K562 (cell line): Measurements from ENCODE around the gene USP20. TPM values are rescaled to one million over a fixed set of nuclear protein-coding genes. Genes with fewer than 3 reads are reported as not detected.

Source experiments
- ATAC-seq: fragments of 200-7000 bp; cut with Tn5 transposase; 3 replicates; pipeline ENCODE4 v1.9.1; 2020; ENCODE audit warnings: moderate library complexity
- BruUV-seq: library from RNA; stranded (reverse); fragments of 400-500 nt; replicated peaks from 2 replicates; lab custom pipeline; 2021; lab: Mats Ljungman, UMichigan
- CTCF ChIA-PET: fragments of 300-600 bp; formaldehyde crosslinking; extraction: SDS; loops from one replicate; lab custom pipeline; 2021; ENCODE audit warnings: low intra/inter-chr PET ratio; lab: Yijun Ruan, JAX
- POLR2A ChIA-PET: fragments of 300-600, 350-650 bp; sonication (Branson Sonifier 250); formaldehyde crosslinking; extraction: SDS; loops from one replicate; lab custom pipeline; 2021; ENCODE audit warnings: antibody characterized with exemption, inconsistent platforms; lab: Yijun Ruan, JAX
- DNase-seq, 4 experiments: peaks; one replicate each; pipeline versions ENCODE4 v3.0.0 to v3.0.0-alpha.2; 2011 to 2018; ENCODE audit warnings: low spot score in 3 of 4, mixed read lengths in 3 of 4; ENCODE audit errors: extremely low read depth in 1 of 4
- FAIRE-seq: peaks from 2 replicates; lab custom pipeline; 2011; peaks lifted over from hg19 to GRCh38; lab: Jason Lieb, UNC
- H2AFZ ChIP-seq: 2 replicates; pipeline ENCODE4 v1.6.0; 2011; ENCODE audit warnings: low read depth, low read length, control low read depth, inconsistent platforms
- H3K27ac ChIP-seq: fragments of 200-600 bp; 3 replicates; pipeline ENCODE4 v1.8.0; 2011; ENCODE audit warnings: low read depth, mild to moderate bottlenecking, control low read depth, inconsistent platforms, low read length, moderate library complexity, mixed read lengths; ENCODE audit errors: extremely low read depth
- H3K27me3 ChIP-seq, 2 experiments: fragments of 300-600 bp in 1 of 2; 2 replicates in 1 of 2; 3 replicates in 1 of 2; pipeline versions ENCODE4 v1.6.0 to v1.8.0; 2011; ENCODE audit warnings: inconsistent platforms in 2 of 2, low read length in 2 of 2, mild to moderate bottlenecking in 1 of 2, mixed read lengths in 1 of 2, moderate library complexity in 1 of 2; ENCODE audit not compliant: control insufficient read depth in 2 of 2, insufficient read depth in 2 of 2
- H3K36me3 ChIP-seq: fragments of 300-600 bp; 3 replicates; pipeline ENCODE4 v1.8.0; 2011; ENCODE audit warnings: mild to moderate bottlenecking, low read length, inconsistent platforms; ENCODE audit not compliant: control insufficient read depth, insufficient read depth
- H3K4me1 ChIP-seq, 2 experiments: fragments of 200-600 bp in 1 of 2; replicated peaks in 1 of 2; 2 replicates in 1 of 2; 3 replicates in 1 of 2; pipeline versions ENCODE4 v1.5.1 to v1.8.0; 2011; ENCODE audit warnings: inconsistent platforms in 2 of 2, low read length in 2 of 2, mild to moderate bottlenecking in 1 of 2, mixed read lengths in 1 of 2, moderate library complexity in 1 of 2; ENCODE audit not compliant: control insufficient read depth in 2 of 2, insufficient read depth in 2 of 2
- H3K4me2 ChIP-seq: 2 replicates; pipeline ENCODE4 v1.6.1; 2011; ENCODE audit warnings: low read length, control low read depth, inconsistent platforms, mixed read lengths; ENCODE audit not compliant: insufficient read depth
- H3K4me3 ChIP-seq: fragments of 200-600 bp; sonication (generic), shearing (Covaris generic); 2 replicates; pipeline ENCODE4 v1.5.1; 2016; ENCODE audit warnings: control low read depth, inconsistent platforms
- H3K79me2 ChIP-seq: fragments of 200-600 bp; 3 replicates; pipeline ENCODE4 v1.8.0; 2011; ENCODE audit warnings: low read length, inconsistent platforms; ENCODE audit not compliant: control insufficient read depth, insufficient read depth
- H3K9ac ChIP-seq, 2 experiments: 2 replicates each; pipeline versions ENCODE4 v1.6.0 to v1.6.1; 2011; ENCODE audit warnings: low read depth in 2 of 2, low read length in 2 of 2, control low read depth in 1 of 2, inconsistent platforms in 1 of 2, mild to moderate bottlenecking in 1 of 2, mixed read lengths in 1 of 2; ENCODE audit not compliant: insufficient read depth in 1 of 2
- H3K9me1 ChIP-seq: one replicate; pipeline ENCODE4 v1.6.0; 2011; ENCODE audit warnings: inconsistent platforms, mild to moderate bottlenecking, low read length, moderate library complexity; ENCODE audit not compliant: control insufficient read depth, insufficient read depth
- H3K9me3 ChIP-seq: replicated peaks from 2 replicates; pipeline ENCODE4 v1.5.1; 2011; ENCODE audit warnings: low read depth, low read length, inconsistent platforms; ENCODE audit not compliant: control insufficient read depth, insufficient read depth
- H4K20me1 ChIP-seq: replicated peaks from 2 replicates; pipeline ENCODE4 v1.6.1; 2011; ENCODE audit warnings: low read length, inconsistent platforms, mixed read lengths; ENCODE audit not compliant: control insufficient read depth, insufficient read depth
- ARNT ChIP-seq, 2 experiments: fragments of 450-650 bp; IDR thresholded peaks; 2 replicates each; pipeline ENCODE4 v1.6.1; 2016; ENCODE audit warnings: mild to moderate bottlenecking in 1 of 2
- CHCHD3 ChIP-seq: fragments of 250-450 bp; sonication (Bioruptor Pico); IDR thresholded peaks from 2 replicates; pipeline ENCODE4 v2.1.2; 2022; ENCODE audit warnings: mild to moderate bottlenecking
- E2F1 ChIP-seq: sonication (generic); formaldehyde crosslinking; IDR thresholded peaks from 2 replicates; pipeline ENCODE4 v1.8.1; 2023; ENCODE audit warnings: mild to moderate bottlenecking, missing genetic modification reagents, moderate library complexity
- ERF ChIP-seq: fragments of 450-650 bp; formaldehyde crosslinking; IDR thresholded peaks from 2 replicates; pipeline ENCODE4 v1.4.0; 2020; ENCODE audit warnings: mild to moderate bottlenecking, mixed read lengths
- HDAC8 ChIP-seq: fragments of 450-650 bp; IDR thresholded peaks from 2 replicates; pipeline ENCODE4 v1.6.1; 2016; ENCODE audit warnings: mild to moderate bottlenecking, missing genetic modification characterization, moderate library complexity, missing compliant biosample characterization
- JUND ChIP-seq, 2 experiments: IDR thresholded peaks; 2 replicates in 1 of 2; 3 replicates in 1 of 2; pipeline ENCODE4 v1.6.1; 2011; ENCODE audit warnings: borderline replicate concordance in 2 of 2, low read depth in 2 of 2, low read length in 2 of 2, improper control_type of control experiment in 1 of 2, missing biosample characterization in 1 of 2, missing genetic modification characterization in 1 of 2, missing genetic modification reagents in 1 of 2
- NEUROD1 ChIP-seq: fragments of 150-350 bp; IDR thresholded peaks from 2 replicates; pipeline ENCODE4 v1.6.1; 2014; ENCODE audit warnings: borderline replicate concordance, low read length, low read depth; ENCODE audit not compliant: partially characterized antibody
- NKRF ChIP-seq: fragments of 450-650 bp; IDR thresholded peaks from 2 replicates; pipeline ENCODE4 v1.6.1; 2016; ENCODE audit warnings: borderline replicate concordance
- PRPF4 ChIP-seq: fragments of 200-400 bp; formaldehyde crosslinking; IDR thresholded peaks from one replicate; pipeline ENCODE4 v1.6.1; 2017; ENCODE audit warnings: low read length, low read depth, mild to moderate bottlenecking; ENCODE audit not compliant: insufficient read depth, poor library complexity, severe bottlenecking
- ZBTB9 ChIP-seq: fragments of 450-650 bp; formaldehyde crosslinking; IDR thresholded peaks from 2 replicates; pipeline ENCODE4 v1.4.0; 2020; ENCODE audit warnings: mild to moderate bottlenecking, moderate library complexity
- ZFP36 ChIP-seq: fragments of 150-350 bp; IDR thresholded peaks from 2 replicates; pipeline ENCODE4 v1.6.1; 2018; ENCODE audit warnings: low read length, low read depth; ENCODE audit not compliant: partially characterized antibody
- ZNF277 ChIP-seq: fragments of 250-450 bp; sonication (Bioruptor Pico); IDR thresholded peaks from 2 replicates; pipeline ENCODE4 v1.8.0; 2022; ENCODE audit warnings: inconsistent platforms, mild to moderate bottlenecking, moderate library complexity, borderline replicate concordance
- ZNF77 ChIP-seq: fragments of 250-450 bp; sonication (Bioruptor Pico); IDR thresholded peaks from 2 replicates; pipeline ENCODE4 v1.5.0; 2020
- WGBS: fragments of 100-300 bp; shearing (Covaris generic); methylation state at CpG from one replicate; pipeline ENCODE4 v1.1.6; 2016; ENCODE audit warnings: low coverage, mixed read lengths; ENCODE audit not compliant: insufficient coverage; ENCODE audit errors: missing lambda C conversion rate; 5-methylcytosine and 5-hydroxymethylcytosine counted together
- in situ Hi-C: fragments of 300-500 bp; cut with MboI; formaldehyde crosslinking; loops from 4 replicates; pipeline ENCODE4 v1.15.0; 2018; ENCODE audit warnings: inconsistent platforms, mixed read lengths
- intact Hi-C: fragments of 100-400 bp; cut with micrococcal nuclease; formaldehyde crosslinking; loops from 2 replicates; pipeline ENCODE4 v1.14.2; 2022
- polyA plus RNA-seq, 8 experiments: library from polyadenylated mRNA; depleted of rRNA in 4 of 8; stranded (reverse) in 5 of 8; unstranded in 3 of 8; fragments of >200 nt; fragmentation: Nextera tagmentation in 2 of 8; fragmentation: Illumina TruSeq in 1 of 8; extraction: Ambion mirVana in 2 of 8; extraction: Trizol in 1 of 8; gene quantifications; 2 replicates each; pipeline versions ENCODE4 v1.2.1 to v1.2.3, GENCODE V29; 2011 to 2014; ENCODE audit warnings: inconsistent platforms in 1 of 8, missing spikeins in 1 of 8
- total RNA-seq, 7 experiments: library from RNA; depleted of rRNA in 6 of 7; stranded (reverse); fragments of >200 nt in 6 of 7; fragmentation: Illumina TruSeq in 2 of 7; extraction: Trizol in 2 of 7; gene quantifications; 2 replicates each; pipeline versions ENCODE4 v1.2.1 to v1.2.3, GENCODE V29; 2011 to 2021; ENCODE audit warnings: low replicate concordance in 1 of 7

The USP20 gene
- total and polyA plus RNA-seq, 9 of the 15 experiments (the other 6 are each of a cell fraction or from before 2014, with no cell fraction given) = 1.9 to 136 (median 49.1) TPM

- peak overlapping the region; percentile 87 for H2AFZ ChIP-seq
- H4K20me1 ChIP-seq = no peaks in the 10 kb centered on the region
- no TSS peak for BruUV-seq
- 46% methylated on average over 29 of the region's 29 CpGs for WGBS
- FAIRE-seq (peak; percentile 40), DNase-seq (peak; percentile 58 to 80 (median 68)), ATAC-seq (peak; percentile 0; the same call in 1 of the 3 replicates)
- intact Hi-C loops = loop anchor here (5.0 to 10.0 kb wide), 5 partner anchors 69 to 456 kb away; partner anchors contain the start of genes ASB6 and GPR107
- peaks cover 20% of the 10 kb centered on the region for H3K79me2 ChIP-seq
- H3K27ac ChIP-seq = peak overlapping the region; percentile 91
- no peaks in the 10 kb centered on the region for H3K27me3 ChIP-seq
- peak overlapping the region; percentile 95 for H3K4me2 ChIP-seq
- POLR2A ChIA-PET = interaction anchor here (0.6 to 2.9 kb wide), 8 partner anchors 8 to 164 kb away, joined by 3 to 18 read pairs (median 4); partner anchors contain the start of genes C9orf78 and USP20
- in situ Hi-C loops = loop anchor here (10.0 kb wide), 1 partner anchor 1564 kb away; the partner anchor contains the start of genes COQ4 and TRUB2
- no peaks in the 10 kb centered on the region for H3K9me1 ChIP-seq
- peaks cover 3% of the 10 kb centered on the region; the same call in 1 of the 3 replicates for H3K36me3 ChIP-seq
- H3K9ac ChIP-seq = peak overlapping the region; percentile 85 to 95
- H3K4me1 ChIP-seq = peaks cover 53 to 62% of the 10 kb centered on the region in 2 experiments
- H3K4me3 ChIP-seq = peak overlapping the region; percentile 48
- H3K9me3 ChIP-seq = no peaks in the 10 kb centered on the region
- CTCF ChIA-PET = interaction anchor here (1.1 kb wide), 1 partner anchor 211 kb away, joined by 4 read pairs; no protein-coding TSS in a partner anchor
- TF ChIP-seq ZNF277 (CRISPR knock-in tag) (no peak), CHCHD3 (CRISPR knock-in tag) (no peak), ERF (peak; percentile 63; the same call in 1 of the 2 replicates), ARNT (IDR thresholded peaks at IDR 0.05) (no peak), ZFP36 (no peak), ZNF77 (CRISPR knock-in tag) (no peak), NKRF (no peak), E2F1 (CRISPR knock-in tag) (no peak), NEUROD1 (no peak), HDAC8 (tag) (0 out of 2 replicates have a peak, but pooled peaks have one; percentile 26), PRPF4 (no peak), ZBTB9 (CRISPR knock-in tag) (peak; percentile 87), JUND (IDR thresholded peaks at IDR 0.05; ENCODE audit: borderline replicate concordance, low read depth, low read length) (peak; percentile 65), JUND (tag; IDR thresholded peaks at IDR 0.05; ENCODE audit: borderline replicate concordance, low read depth, low read length) (no peak)
Measured at GRCh38 chr9:129888293-129889121, 53.2 kb downstream of the USP20 start.
